CD4-positive, CD25-positive, alpha-beta regulatory T cell (primary cell): ENCODE results near the gene CEP250. TPM values are rescaled to one million over a fixed set of nuclear protein-coding genes. Genes with fewer than 3 reads are reported as not detected.
A peak's percentile ranks its signal among the peaks of the same experiment; 100 is the strongest.
"Not testable (repeated sequence)": the region's sequence is repeated elsewhere in the genome, so short reads cannot be mapped to it uniquely, and the experiment has no call there.

Experiments used
- ATAC-seq, 2 donors: fragments of 150-1000 bp; cut with Tn5 transposase; one replicate each; pipeline ENCODE4 v1.10.0; 2021; ENCODE audit warnings: low read depth in 2 of 2, moderate number of reproducible peaks in 2 of 2, moderate library complexity in 1 of 2
- DNase-seq, 3 donors: peaks; one replicate each; pipeline versions ENCODE4 v3.0.0 to v3.0.0-alpha.2; 2012 to 2022; ENCODE audit warnings: mixed read lengths in 1 of 3
- H3K27ac ChIP-seq: one replicate; pipeline ENCODE4 v1.7.0; 2013; ENCODE audit warnings: mild to moderate bottlenecking, low read length; ENCODE audit not compliant: insufficient read depth, poor library complexity, severe bottlenecking
- H3K27me3 ChIP-seq: one replicate; pipeline ENCODE4 v1.7.0; 2013; ENCODE audit warnings: low read length; ENCODE audit not compliant: control insufficient read depth, insufficient read depth
- H3K36me3 ChIP-seq: one replicate; pipeline ENCODE4 v1.7.0; 2013; ENCODE audit warnings: mild to moderate bottlenecking, low read length, moderate library complexity; ENCODE audit not compliant: control insufficient read depth, insufficient read depth
- H3K4me1 ChIP-seq: 2 replicates; pipeline ENCODE4 v1.7.0; 2013; ENCODE audit warnings: mild to moderate bottlenecking, low read length; ENCODE audit not compliant: insufficient read depth, control insufficient read depth, poor library complexity, severe bottlenecking
- H3K4me3 ChIP-seq: one replicate; pipeline ENCODE4 v1.7.0; 2013; ENCODE audit warnings: low read depth, mild to moderate bottlenecking, low read length, moderate library complexity
- H3K9me3 ChIP-seq, 2 experiments: 1 replicate in 1 of 2; 2 replicates in 1 of 2; pipeline ENCODE4 v1.7.0; 2013; ENCODE audit warnings: low read length in 2 of 2, mild to moderate bottlenecking in 1 of 2, moderate library complexity in 1 of 2; ENCODE audit not compliant: control insufficient read depth in 2 of 2
- H3K27ac Mint-ChIP-seq, 3 donors: one replicate each; pipeline ENCODE4 v1.8.0; 2020 to 2022; ENCODE audit warnings: mild to moderate bottlenecking in 3 of 3, mixed read lengths in 3 of 3, moderate library complexity in 2 of 3
- H3K27me3 Mint-ChIP-seq: one replicate; pipeline ENCODE4 v1.8.0; 2022; ENCODE audit warnings: mild to moderate bottlenecking, mixed read lengths
- H3K36me3 Mint-ChIP-seq: one replicate; pipeline ENCODE4 v1.8.0; 2020; ENCODE audit warnings: mixed read lengths
- H3K4me1 Mint-ChIP-seq, 4 donors: one replicate each; pipeline ENCODE4 v1.8.0; 2020 to 2022; ENCODE audit warnings: mixed read lengths in 4 of 4, mild to moderate bottlenecking in 1 of 4
- H3K4me3 Mint-ChIP-seq, 4 donors: one replicate each; pipeline ENCODE4 v1.8.0; 2020 to 2022; ENCODE audit warnings: mild to moderate bottlenecking in 4 of 4, mixed read lengths in 4 of 4, moderate library complexity in 3 of 4
- H3K9me3 Mint-ChIP-seq, 7 donors: one replicate each; pipeline ENCODE4 v1.8.0; 2020 to 2022; ENCODE audit warnings: mixed read lengths in 7 of 7, mild to moderate bottlenecking in 3 of 7, moderate library complexity in 2 of 7
- polyA plus RNA-seq, 4 donors: library from polyadenylated mRNA; unstranded; fragments of 300-500 nt; fragmentation: Illumina TruSeq; gene quantifications; one replicate each; pipeline ENCODE4 v1.2.3, GENCODE V29; 2021
- total RNA-seq: library from RNA; stranded (reverse); gene quantifications from one replicate; pipeline ENCODE4 v1.2.3, GENCODE V29; 2022

CEP250 gene
- total and polyA plus RNA-seq, 5 donors from 2014 or later = 4.7 to 64.1 (median 4.9) TPM

GRCh38 chr20:35546127-35546526, 90.7 kb downstream of the CEP250 start:
- H3K27me3 Mint-ChIP-seq = no peaks in the 10 kb centered on the region
- no peak overlapping the region for H3K4me3 Mint-ChIP-seq
- no peak overlapping the region for H3K4me3 ChIP-seq
- ATAC-seq (no peak), DNase-seq (no peak)
- H3K9me3 Mint-ChIP-seq = no peaks in the 10 kb centered on the region
- no peaks in the 10 kb centered on the region for H3K9me3 ChIP-seq
- H3K4me1 Mint-ChIP-seq = peaks cover under 1 to 30% (median 21%) of the 10 kb centered on the region in 4 donors
- H3K36me3 Mint-ChIP-seq = peaks cover 21% of the 10 kb centered on the region
- H3K4me1 ChIP-seq = peaks cover 13% of the 10 kb centered on the region
- H3K27ac Mint-ChIP-seq = no peak overlapping the region
- H3K27me3 ChIP-seq = no peaks in the 10 kb centered on the region
- peaks cover 19% of the 10 kb centered on the region for H3K36me3 ChIP-seq
- no peak overlapping the region for H3K27ac ChIP-seq

- Mint-ChIP-seq H3K4me1 (peaks cover 0 to 18% (median 15%) of the 10 kb centered on the region in 4 donors), H3K36me3 (peaks cover 21% of the 10 kb centered on the region), H3K4me3 (no peak overlapping the region), H3K9me3 (no peaks in the 10 kb centered on the region), H3K27ac (no peak overlapping the region), H3K27me3 (no peaks in the 10 kb centered on the region)
- no peak for ATAC-seq
- peaks cover 4% of the 10 kb centered on the region for H3K4me1 ChIP-seq
- H3K4me3 ChIP-seq = no peak overlapping the region
- H3K27ac ChIP-seq = no peak overlapping the region
- no peak for DNase-seq
- H3K9me3 ChIP-seq = no peaks in the 10 kb centered on the region
- H3K27me3 ChIP-seq = no peaks in the 10 kb centered on the region
- H3K36me3 ChIP-seq = peaks cover 26% of the 10 kb centered on the region
These were observed 91.9 kb downstream of the CEP250 start for GRCh38 chr20:35547329-35547728.

GRCh38 chr20:35551503-35551902, 96.1 kb downstream of the CEP250 start:
- Mint-ChIP-seq H3K4me1 (peaks cover 0 to 3% (median 0%) of the 10 kb centered on the region in 4 donors), H3K27ac (no peak overlapping the region), H3K4me3 (no peak overlapping the region), H3K9me3 (no peaks in the 10 kb centered on the region), H3K27me3 (no peaks in the 10 kb centered on the region), H3K36me3 (peaks cover 39% of the 10 kb centered on the region)
- no peaks in the 10 kb centered on the region for H3K9me3 ChIP-seq
- no peak overlapping the region for H3K27ac ChIP-seq
- ATAC-seq (no peak), DNase-seq (no peak)
- H3K27me3 ChIP-seq = no peaks in the 10 kb centered on the region
- no peak overlapping the region for H3K4me3 ChIP-seq
- no peaks in the 10 kb centered on the region for H3K4me1 ChIP-seq
- H3K36me3 ChIP-seq = peaks cover 52% of the 10 kb centered on the region

GRCh38 chr20:35552914-35553313, 97.5 kb downstream of the CEP250 start:
- no peak overlapping the region for H3K4me3 Mint-ChIP-seq
- no peak overlapping the region for H3K27ac ChIP-seq
- ATAC-seq (no peak), DNase-seq (no peak)
- no peaks in the 10 kb centered on the region for H3K27me3 ChIP-seq
- H3K36me3 Mint-ChIP-seq = peaks cover 47% of the 10 kb centered on the region
- no peak overlapping the region for H3K4me3 ChIP-seq
- no peaks in the 10 kb centered on the region for H3K27me3 Mint-ChIP-seq
- no peaks in the 10 kb centered on the region for H3K9me3 ChIP-seq
- peaks cover 54% of the 10 kb centered on the region for H3K36me3 ChIP-seq
- no peak overlapping the region for H3K27ac Mint-ChIP-seq
- H3K9me3 Mint-ChIP-seq = no peaks in the 10 kb centered on the region
- no peaks in the 10 kb centered on the region for H3K4me1 ChIP-seq
- peaks cover 0 to 3% (median 0%) of the 10 kb centered on the region in 4 donors for H3K4me1 Mint-ChIP-seq

GRCh38 chr20:35555461-35555860, 100.1 kb downstream of the CEP250 start:
- DNase-seq, H3K9me3 Mint-ChIP-seq, H3K4me3 ChIP-seq, H3K27ac Mint-ChIP-seq, H3K27ac ChIP-seq, H3K27me3 Mint-ChIP-seq, H3K4me1 Mint-ChIP-seq, ATAC-seq, H3K4me3 Mint-ChIP-seq, H3K9me3 ChIP-seq, H3K4me1 ChIP-seq, H3K27me3 ChIP-seq: not testable (repeated sequence)
- peaks cover 38% of the 10 kb centered on the region for H3K36me3 Mint-ChIP-seq
- peaks cover 39% of the 10 kb centered on the region for H3K36me3 ChIP-seq

- Histone ChIP-seq H3K36me3 (peaks cover 39% of the 10 kb centered on the region), H3K27me3 (no peaks in the 10 kb centered on the region), H3K9me3 (no peaks in the 10 kb centered on the region), H3K4me1 (no peaks in the 10 kb centered on the region), H3K27ac (no peak overlapping the region), H3K4me3 (no peak overlapping the region)
- DNase-seq (no peak), ATAC-seq (no peak)
- Mint-ChIP-seq H3K4me3 (no peak overlapping the region), H3K27me3 (no peaks in the 10 kb centered on the region), H3K4me1 (no peaks in the 10 kb centered on the region), H3K9me3 (no peaks in the 10 kb centered on the region), H3K36me3 (peaks cover 38% of the 10 kb centered on the region), H3K27ac (no peak overlapping the region)
These were observed 100.7 kb downstream of the CEP250 start for GRCh38 chr20:35555951-35556645.

GRCh38 chr20:35556871-35557270, 101.5 kb downstream of the CEP250 start:
- H3K27me3 ChIP-seq = no peaks in the 10 kb centered on the region
- H3K4me1 ChIP-seq = no peaks in the 10 kb centered on the region
- no peak overlapping the region for H3K27ac ChIP-seq
- no peak overlapping the region for H3K4me3 ChIP-seq
- DNase-seq (no peak), ATAC-seq (no peak)
- no peaks in the 10 kb centered on the region for H3K27me3 Mint-ChIP-seq
- peaks cover 38% of the 10 kb centered on the region for H3K36me3 Mint-ChIP-seq
- no peaks in the 10 kb centered on the region for H3K9me3 ChIP-seq
- H3K36me3 ChIP-seq = peaks cover 34% of the 10 kb centered on the region
- no peaks in the 10 kb centered on the region for H3K9me3 Mint-ChIP-seq
- H3K27ac Mint-ChIP-seq = no peak overlapping the region
- H3K4me1 Mint-ChIP-seq = no peaks in the 10 kb centered on the region
- H3K4me3 Mint-ChIP-seq = no peak overlapping the region

- Histone ChIP-seq H3K27ac (no peak overlapping the region), H3K4me3 (no peak overlapping the region), H3K9me3 (no peaks in the 10 kb centered on the region), H3K36me3 (peaks cover 32% of the 10 kb centered on the region), H3K4me1 (no peaks in the 10 kb centered on the region), H3K27me3 (no peaks in the 10 kb centered on the region)
- Mint-ChIP-seq H3K9me3 (no peaks in the 10 kb centered on the region), H3K27ac (peak overlapping the region in 2 of 3 donors; percentile 1 to 86), H3K27me3 (no peaks in the 10 kb centered on the region), H3K36me3 (peaks cover 38% of the 10 kb centered on the region), H3K4me3 (no peak overlapping the region), H3K4me1 (no peaks in the 10 kb centered on the region)
- no peak for ATAC-seq
- no peak for DNase-seq
These were observed 103.1 kb downstream of the CEP250 start for GRCh38 chr20:35558451-35558850.
